Body of pancreas (tissue), 4 donors: ENCODE results near the gene EXT2.

Experiments
- CTCF ChIP-seq, 7 experiments: fragments of 450-650 bp in 4 of 7; fragments of 200-600 bp in 3 of 7; sonication (generic) in 3 of 7; IDR thresholded peaks; one replicate each; pipeline ENCODE4 v1.5.1; 2016 to 2019; ENCODE audit warnings: antibody characterized with exemption in 7 of 7
- POLR2A ChIP-seq, 3 donors: fragments of 450-650 bp; IDR thresholded peaks; one replicate each; pipeline ENCODE4 v1.6.1; 2016; ENCODE audit warnings: antibody characterized with exemption in 3 of 3, mild to moderate bottlenecking in 2 of 3

GRCh38 chr11:44269369-44270351 lies 174.2 kb downstream of the EXT2 start:
- TF ChIP-seq CTCF (IDR thresholded peaks at IDR 0.05): no peak
- no peak for TF ChIP-seq POLR2A (IDR thresholded peaks at IDR 0.05)
